Fibroblast of skin of right biceps (primary cell): ENCODE data around the gene MSL2.
"Not testable (repeated sequence)": the region's sequence is repeated elsewhere in the genome, so short reads cannot be mapped to it uniquely, and the experiment has no call there.

Experiments used
- DNase-seq: peaks from one replicate; pipeline ENCODE4 v3.0.0-alpha.2; 2013

Gene MSL2

GRCh38 chr3:136192831-136193230 is 3.3 kb downstream of the MSL2 start:
- no peak for DNase-seq

- not testable (repeated sequence) for DNase-seq
These were observed 3.9 kb downstream of the MSL2 start for GRCh38 chr3:136192195-136192594.

- no peak for DNase-seq
These were observed 6.1 kb downstream of the MSL2 start for GRCh38 chr3:136189859-136190617.

GRCh38 chr3:136189043-136189442 is 7.1 kb downstream of the MSL2 start:
- DNase-seq: no peak

GRCh38 chr3:136187868-136188267 is 8.3 kb downstream of the MSL2 start:
- DNase-seq: no peak

GRCh38 chr3:136186846-136187245 is 9.3 kb downstream of the MSL2 start:
- DNase-seq: peak; percentile 62

GRCh38 chr3:136186344-136186743 is 9.8 kb downstream of the MSL2 start:
- DNase-seq: no peak

GRCh38 chr3:136184703-136185102 is 11.4 kb downstream of the MSL2 start:
- peak; percentile 28 for DNase-seq

GRCh38 chr3:136181741-136182140 is 14.4 kb downstream of the MSL2 start:
- no peak for DNase-seq

- no peak for DNase-seq
These were observed 18.3 kb downstream of the MSL2 start for GRCh38 chr3:136177876-136178275.

GRCh38 chr3:136173939-136174490 is 22.1 kb downstream of the MSL2 start:
- DNase-seq: no peak

- DNase-seq: peak; percentile 29
These were observed 25.0 kb downstream of the MSL2 start for GRCh38 chr3:136171097-136171542.

GRCh38 chr3:136168236-136168635 is 27.9 kb downstream of the MSL2 start:
- not testable (repeated sequence) for DNase-seq

- DNase-seq: no peak
These were observed 29.6 kb downstream of the MSL2 start for GRCh38 chr3:136166507-136166906.

- DNase-seq: not testable (repeated sequence)
These were observed 32.5 kb downstream of the MSL2 start for GRCh38 chr3:136163607-136164006.

- no peak for DNase-seq
These were observed 33.8 kb downstream of the MSL2 start for GRCh38 chr3:136162322-136162721.

- DNase-seq: no peak
These were observed 34.6 kb downstream of the MSL2 start for GRCh38 chr3:136161516-136161915.

GRCh38 chr3:136152963-136153362 is 43.2 kb downstream of the MSL2 start:
- no peak for DNase-seq

GRCh38 chr3:136152176-136152843 is 43.8 kb downstream of the MSL2 start:
- no peak for DNase-seq

GRCh38 chr3:136151219-136151618 is 44.9 kb downstream of the MSL2 start:
- DNase-seq: no peak

- peak; percentile 51 for DNase-seq
These were observed 46.5 kb downstream of the MSL2 start for GRCh38 chr3:136149667-136150066.

- DNase-seq: peak; percentile 21
These were observed 49.0 kb downstream of the MSL2 start for GRCh38 chr3:136146981-136147729.

GRCh38 chr3:136144397-136144796 is 51.7 kb downstream of the MSL2 start:
- DNase-seq: not testable (repeated sequence)
